HG03354 (cell line): ENCODE data around the gene DDHD1.
"Not testable (repeated sequence)": the region's sequence is repeated elsewhere in the genome, so short reads cannot be mapped to it uniquely, and the experiment has no call there.

Experiments
- ATAC-seq: cut with Tn5 transposase; IDR thresholded peaks from one replicate; pipeline ENCODE4 v1.9.1; 2021; ENCODE audit warnings: mild to moderate bottlenecking; ENCODE audit not compliant: unreplicated experiment, poor library complexity, severe bottlenecking

Gene DDHD1

DNA sequence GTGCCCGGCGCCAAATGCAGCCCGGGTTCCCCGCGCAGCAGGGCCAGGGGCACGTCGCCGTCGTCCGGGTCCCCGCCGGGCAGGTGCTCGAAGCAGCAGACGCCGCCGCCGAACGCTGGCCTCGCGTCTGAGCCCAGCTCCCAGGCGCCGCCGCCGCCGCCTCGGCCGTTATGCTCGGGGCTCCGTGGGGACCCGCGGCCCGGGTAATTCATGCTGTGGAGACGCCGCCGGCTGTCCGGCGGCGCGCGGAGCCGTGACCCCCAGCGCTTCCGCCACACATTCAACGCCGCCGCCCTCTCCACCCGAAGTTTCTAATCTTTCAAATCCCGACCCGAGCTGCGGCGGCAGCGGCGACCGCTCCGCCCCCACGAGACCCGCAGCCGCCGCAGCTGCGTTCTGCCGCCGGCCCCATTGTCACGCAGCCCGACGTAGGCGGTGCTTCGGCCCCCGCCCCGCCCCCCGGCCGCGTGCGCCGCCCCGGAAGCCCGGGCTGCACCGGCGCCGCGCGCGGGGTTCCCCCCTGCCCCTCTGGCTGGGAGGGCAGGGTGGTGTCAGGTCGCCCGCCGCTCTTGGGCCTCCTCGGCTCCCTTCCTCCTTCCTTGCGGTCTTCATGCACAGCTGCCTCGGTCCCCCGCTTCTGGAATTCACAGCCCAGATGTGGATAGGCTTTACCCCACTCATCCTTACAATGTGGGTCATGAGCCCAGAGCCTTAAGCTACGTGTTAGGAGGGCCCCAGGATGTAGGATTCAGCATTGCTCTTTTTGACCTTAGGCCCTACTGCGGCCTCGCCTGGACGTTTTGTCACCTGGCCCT lies at the start of gene DDHD1:
DDHD1 (minus strand) TSS at position 437 of the 815 bp plus-strand sequence; CDS start at position 212, 225 bp downstream.
- ATAC-seq: peak; percentile 76

DNA sequence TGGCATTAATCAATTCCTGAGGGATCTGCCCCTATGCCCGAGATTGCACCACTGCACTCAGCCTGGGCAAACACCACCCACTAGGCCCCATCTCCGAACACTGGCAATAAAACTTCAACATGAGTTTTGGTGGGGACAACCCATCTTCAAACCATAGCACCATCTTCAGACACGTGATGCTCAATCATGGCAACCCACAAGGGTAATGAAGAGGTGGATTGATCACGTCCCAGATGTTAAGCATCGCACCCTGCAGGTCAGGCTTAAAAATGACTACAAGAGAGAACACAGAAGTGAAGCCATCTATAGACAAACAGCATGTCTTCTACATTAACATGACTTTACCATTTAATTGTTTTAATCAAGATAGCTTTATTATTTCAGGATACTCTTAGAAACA lies 42.8 kb upstream of the DDHD1 start:
- ATAC-seq: no peak

DNA sequence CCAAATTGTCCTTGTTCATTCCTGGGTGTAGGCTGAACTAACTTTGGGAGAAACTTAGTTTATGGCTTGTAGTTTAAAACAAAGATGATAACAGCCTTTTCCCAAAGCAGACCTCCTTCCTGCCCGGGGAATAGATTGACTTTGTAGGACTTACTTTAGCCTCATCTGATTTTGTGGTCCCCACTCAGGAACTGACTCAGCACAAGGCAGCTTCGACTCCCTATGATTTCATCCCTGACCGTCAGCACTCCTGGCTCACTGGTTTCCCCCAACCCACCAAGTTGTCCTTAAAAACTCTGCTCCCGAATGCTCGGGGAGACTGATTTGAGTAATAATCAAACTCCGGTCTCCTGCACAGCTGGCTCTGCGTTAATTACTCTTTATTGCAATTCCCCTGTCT lies 40.1 kb upstream of the DDHD1 start:
- no peak for ATAC-seq

DNA sequence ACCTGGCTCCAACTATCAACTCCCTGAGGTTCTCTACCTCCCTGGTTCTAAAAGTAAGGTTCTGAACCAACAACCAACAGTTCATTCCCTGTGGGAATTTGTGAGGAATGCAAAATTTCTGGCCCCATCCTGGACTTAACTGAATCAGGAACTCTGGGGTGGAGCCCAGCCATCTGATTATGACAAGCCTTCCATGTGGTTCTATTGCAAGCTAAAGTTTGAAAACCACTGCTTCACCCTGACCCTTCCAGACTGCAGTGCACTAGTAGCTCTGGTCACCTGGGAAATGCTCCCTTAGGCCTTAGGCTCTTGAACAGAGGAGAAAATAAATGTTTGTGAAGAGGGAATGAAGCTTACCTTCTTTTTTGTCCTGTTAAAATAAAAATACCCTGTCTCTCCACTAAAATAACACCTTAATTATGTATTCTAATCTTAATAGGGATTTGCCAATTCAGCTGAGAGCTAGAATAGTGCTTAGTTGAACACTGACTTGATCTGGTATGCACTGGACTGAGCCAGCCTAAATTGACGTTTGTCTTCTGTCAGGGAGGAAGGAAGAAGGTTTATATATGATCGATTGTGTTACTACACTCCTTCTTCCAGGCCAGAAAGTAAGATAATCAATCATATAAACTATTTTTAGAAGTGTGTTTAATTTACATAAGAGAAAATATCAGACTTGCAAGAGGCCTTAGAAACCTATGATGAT lies 39.1 kb upstream of the DDHD1 start:
- ATAC-seq: no peak

DNA sequence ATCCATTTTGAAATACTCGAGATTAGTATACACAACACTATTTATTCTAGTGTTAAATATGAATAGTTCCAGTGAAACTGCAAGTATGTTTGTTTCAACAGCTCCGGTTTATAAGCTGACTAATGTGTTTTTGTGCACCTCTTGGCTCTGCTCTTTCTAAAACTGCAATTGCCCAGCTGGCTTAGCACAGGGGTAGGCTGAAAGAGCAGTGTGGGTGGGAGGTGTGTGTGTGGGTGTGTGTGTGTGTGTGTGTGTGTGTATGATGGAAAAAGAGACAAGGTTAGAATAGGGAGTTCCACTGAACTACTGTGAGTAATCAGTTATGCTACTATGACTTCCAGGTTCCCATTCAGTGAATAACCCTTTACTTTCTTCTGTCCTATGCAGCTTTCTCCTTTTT lies 37.8 kb upstream of the DDHD1 start:
- no peak for ATAC-seq

DNA sequence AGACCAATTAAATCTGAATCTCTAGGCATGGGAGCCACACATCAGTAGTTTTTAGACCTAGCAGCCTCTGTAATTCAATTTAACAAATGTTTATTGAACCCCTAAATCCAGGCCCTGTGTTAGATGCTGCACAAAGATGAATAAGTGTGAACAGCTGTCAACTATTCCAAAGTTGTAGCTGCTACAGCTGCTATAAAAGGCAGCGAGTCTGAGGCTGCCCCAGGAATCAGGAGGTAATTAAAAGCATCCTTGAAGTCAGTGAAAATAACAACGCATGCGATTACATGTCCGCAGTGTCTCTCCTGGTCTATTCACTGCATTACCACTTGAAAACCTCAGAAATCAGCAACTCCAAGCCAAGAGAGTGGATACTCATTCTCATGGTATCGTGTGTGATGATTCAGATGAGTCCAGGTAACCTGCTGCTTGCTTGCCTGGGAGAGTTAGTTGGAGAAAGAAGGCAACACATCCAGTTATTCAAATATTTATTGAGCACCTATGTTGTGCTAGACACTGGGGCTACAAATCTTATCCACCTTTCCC lies 34.9 kb upstream of the DDHD1 start:
- no peak for ATAC-seq

DNA sequence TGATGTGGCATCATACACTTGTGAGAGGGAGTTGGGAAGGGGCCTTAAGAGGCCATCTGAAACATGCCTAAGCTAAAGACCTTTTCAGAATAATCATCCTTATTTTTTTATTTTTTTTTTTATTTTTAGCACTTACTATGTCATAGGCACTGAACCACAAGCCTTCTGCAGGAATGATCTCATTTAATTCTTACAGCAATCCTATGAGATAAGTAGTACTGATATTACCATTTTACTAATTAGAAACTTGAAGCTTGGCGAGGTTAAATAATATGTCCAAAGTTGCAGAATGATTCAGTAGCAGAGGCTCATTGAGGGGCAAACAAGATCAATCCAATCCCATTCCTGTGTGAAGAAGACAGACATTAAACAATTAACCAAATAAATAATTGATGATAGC lies 33.4 kb upstream of the DDHD1 start:
- no peak for ATAC-seq

DNA sequence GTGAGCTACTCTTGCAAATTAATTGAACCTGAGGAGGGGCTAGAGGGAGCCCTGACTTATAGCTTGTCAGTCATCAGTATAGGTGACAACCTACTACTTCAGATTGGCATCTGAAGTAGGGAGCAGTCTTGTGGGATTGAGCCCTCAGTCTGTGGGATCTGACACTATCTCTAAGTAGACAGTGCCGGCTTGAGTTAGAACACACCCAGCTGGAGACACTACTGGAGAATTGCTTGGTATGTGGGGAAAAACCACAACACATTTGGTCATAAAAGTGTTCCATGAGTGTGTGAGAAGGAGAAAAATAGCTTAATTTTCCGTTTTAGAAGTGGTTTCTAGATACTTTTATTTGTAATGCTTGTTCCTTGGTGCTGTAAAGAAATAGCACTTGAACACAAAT lies 30.5 kb upstream of the DDHD1 start:
- no peak for ATAC-seq

DNA sequence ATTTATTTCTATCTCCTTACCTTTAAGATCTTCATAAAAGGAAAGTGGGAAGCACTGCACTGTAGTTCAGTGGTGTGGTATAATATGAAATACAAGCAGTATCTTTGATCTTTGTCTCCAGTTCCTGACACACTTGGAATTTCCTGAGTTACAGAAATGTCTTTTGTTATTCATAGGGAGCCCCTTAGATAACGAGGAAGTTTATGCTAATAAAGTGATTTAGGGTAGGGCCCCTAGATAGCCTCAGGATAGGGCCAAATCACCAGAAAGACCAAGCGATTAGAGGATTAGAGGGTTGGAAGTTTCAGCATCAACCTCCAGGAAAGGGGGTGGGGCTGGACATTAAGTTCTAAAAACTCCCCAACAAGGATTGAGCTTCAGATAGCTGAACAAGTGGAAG lies 29.9 kb upstream of the DDHD1 start:
- no peak for ATAC-seq

DNA sequence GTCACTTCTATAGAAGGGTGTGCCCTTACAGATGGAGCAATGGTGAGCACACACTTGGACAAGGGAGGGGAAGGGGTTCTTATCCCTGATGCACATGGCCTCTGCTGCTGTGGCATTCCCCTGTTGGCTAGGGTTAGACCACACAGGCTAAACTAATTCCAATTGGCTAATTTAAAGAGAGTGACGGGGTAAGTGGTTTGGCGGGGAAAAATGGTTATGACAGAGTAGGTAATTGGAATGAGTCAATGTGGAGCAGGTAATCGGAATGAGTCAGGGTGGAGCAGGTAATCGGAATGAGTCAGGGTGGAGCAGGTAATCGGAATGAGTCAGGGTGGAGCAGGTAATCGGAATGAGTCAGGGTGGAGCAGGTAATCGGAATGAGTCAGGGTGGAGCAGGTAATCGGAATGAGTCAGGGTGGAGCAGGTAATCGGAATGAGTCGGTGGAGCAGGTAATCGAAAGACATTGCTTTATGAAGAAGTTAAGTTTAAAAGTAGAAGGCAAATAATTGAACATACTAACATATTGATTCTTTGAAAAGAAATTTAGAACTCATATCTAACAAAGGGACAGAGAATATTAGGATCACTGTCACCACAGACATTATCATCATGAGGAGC lies 28.4 kb upstream of the DDHD1 start:
- ATAC-seq: not testable (repeated sequence)

DNA sequence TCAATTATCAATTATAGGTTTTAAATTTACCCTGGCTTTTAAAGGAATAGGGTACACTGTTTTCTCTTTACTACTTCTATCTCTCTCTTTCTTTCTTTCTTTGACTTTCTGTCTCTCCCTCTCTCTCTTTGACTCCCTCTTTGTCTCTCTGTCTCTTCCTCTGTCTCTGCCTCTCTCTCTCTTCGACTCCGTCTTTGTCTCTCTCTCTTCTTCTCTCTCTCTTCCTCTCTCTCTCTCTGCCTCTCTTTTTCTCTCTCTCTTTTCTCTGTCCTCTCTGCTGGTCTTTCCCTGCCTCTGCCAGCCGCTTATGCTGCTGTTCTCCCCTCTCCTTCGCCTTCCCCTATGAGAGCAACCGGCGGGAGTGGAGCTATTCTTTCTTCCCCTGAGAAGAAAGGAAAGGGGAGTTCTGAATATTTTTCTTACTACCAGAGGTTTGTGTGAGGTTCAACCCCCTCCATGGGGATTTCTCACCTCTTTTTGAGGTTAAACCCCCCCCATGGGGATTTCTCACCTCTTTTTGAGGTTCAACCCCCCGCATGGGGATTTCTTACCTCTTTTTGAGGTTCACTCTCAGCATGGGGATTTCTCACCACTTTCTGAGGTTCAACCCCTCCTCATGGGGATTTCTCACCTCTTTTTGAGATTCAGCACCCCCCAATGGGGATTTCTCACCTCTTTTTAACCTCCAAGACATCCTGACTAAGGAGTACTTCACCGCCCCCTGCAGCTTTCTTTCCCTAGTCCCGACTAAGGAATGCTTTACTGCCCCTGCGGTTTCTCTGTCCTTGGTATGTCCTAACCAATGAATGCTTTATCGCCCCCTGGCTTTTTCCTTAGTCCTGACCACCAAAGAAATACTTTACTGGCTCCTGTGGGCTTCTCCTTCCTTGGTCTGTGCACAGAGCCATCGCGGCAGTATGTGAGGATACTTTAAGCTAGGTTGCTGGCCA lies 27.4 kb upstream of the DDHD1 start:
- no peak for ATAC-seq

DNA sequence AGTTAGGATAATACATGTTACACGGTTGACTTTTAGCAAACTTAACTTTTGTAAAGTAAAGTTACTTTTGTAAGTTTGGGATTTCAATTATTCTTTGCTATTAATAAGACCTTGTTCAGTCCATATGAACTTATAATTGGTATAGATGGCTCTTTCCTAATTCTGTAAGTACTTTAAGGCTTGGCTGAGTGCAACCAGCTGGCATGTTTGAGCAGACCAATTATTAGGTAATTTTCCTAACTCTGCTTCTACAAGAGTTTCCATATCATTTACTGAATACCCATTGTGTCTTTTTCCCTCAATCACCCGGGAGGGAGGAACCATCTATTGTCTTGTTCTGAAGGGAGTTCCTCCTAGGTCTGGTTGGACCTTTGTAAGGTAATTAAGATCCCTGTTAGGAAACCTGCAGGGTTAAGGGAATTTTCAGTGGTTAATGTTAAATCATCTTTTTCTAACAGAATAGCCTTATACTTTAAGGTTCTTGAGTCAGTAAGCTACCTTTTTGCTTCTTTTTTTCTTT lies 26.4 kb upstream of the DDHD1 start:
- not testable (repeated sequence) for ATAC-seq

DNA sequence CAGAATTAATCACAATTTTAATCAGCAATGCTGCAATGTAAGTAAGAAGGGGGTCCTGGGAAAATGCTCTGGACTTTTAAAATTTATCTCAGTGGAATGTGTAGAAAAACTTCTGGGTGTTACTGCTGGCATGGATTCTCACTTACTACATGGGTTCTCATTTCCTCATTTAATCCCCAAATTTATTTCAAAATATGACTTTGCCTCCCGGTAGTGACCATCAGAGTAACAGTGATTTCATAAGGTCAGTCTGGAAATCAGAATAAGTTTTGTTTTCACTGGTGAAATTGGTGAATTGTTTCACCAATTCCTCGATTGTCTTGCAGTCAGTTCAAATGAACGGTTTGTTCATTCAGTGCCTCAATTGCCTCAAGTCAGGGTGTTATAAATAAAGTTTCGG lies 22.3 kb upstream of the DDHD1 start:
- ATAC-seq: no peak

DNA sequence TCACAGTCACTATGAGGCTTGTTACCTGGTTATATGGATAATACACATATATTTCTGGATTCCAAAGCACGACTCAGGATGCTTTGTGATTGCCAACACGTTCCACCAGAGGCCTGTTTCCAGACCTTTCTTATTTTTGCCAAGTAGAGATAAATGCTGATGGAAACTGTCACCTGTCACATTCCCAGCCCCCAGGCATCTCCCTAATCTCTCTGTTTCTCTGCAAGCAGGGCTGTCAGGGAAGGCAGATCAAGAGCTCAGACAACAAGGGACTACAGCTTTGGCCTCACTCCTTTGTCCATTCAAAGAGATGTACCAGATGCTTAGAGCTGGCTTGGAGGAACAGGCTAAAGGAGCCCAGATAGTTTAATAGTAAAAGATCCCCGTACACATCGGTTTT lies 21.8 kb upstream of the DDHD1 start:
- no peak for ATAC-seq

DNA sequence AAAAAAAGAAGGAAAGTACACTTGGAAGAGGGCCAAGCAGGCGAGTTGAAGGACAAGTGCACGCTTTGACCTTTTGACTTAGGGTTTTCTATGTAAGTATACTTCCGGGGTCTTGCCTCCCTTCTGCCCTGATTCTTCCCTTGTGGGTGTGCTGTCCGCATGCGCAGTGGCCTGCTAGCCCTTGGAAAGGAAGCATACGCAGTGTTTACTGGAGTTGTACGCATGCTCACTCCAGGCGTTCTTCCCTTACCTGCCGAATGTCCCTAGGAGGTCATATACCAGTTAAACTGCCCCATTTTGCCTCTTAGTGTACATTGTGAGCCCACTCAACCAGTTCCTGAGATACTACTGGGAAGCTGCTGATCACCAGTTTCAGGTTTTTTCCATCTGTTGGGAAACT lies 15.7 kb upstream of the DDHD1 start:
- no peak for ATAC-seq

DNA sequence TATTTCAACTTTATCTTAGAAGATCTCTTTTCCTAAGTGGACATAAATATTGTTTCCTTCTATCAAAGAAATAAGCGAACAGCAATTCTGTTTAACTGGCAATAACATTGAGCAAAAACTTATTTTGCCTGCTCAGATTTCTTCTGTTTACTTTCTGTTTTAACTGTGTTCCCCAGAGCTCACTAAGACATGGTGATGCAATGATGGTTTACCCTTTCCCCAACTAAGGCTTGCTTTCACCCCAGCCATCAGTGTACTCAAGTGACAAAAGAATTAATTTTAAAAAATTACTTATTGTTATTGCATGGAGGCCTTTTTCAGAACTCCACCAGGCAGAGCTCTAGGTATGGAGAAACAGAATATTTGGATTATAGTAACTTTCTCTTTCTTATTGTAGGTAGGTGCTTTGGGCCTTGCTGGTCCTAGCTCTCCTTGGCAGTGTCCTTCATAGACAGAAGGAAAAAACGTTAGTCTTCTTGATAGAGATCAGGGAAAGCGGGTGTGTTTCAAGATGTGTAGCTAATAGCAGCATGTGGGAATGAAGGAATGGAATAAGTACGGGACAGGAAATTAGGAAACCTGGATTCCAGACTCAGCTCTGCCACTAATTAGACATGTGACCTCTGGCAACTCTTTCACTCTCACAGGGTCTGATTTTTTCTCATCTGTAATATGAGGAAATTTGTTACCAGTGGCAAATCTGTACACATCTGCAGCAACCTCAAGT lies 14.6 kb upstream of the DDHD1 start:
- no peak for ATAC-seq

DNA sequence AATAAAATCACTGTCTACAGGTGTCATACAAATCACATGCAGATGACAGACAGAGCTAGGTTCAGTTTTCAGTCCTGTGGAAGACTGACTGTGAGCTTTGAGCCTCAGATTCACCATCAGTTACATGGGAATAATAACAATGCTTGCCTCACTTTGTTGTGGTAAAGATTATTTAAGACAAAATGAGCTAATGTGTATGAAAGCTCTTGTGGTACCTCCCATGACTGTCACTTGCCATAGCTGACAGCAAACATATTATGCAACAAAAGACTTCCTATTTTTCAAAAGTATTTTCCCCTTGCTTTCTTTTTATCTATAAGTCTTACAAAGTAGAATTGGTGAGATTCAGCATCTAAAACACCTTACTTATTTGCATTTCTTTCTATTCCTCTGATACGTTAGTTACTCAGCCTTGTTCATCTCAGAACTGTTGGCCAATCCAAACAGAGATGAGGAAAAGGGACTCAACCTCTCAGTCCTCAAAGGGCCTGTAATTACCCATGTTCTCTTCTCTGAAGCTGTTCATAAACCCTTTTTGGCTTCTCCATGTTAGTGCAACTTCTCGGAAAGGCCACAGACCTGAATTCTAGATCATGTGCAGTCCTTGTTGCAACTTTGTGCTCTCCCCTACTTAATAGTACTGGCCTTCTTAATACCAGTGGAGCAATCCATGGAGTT lies 8.8 kb upstream of the DDHD1 start:
- ATAC-seq: no peak

DNA sequence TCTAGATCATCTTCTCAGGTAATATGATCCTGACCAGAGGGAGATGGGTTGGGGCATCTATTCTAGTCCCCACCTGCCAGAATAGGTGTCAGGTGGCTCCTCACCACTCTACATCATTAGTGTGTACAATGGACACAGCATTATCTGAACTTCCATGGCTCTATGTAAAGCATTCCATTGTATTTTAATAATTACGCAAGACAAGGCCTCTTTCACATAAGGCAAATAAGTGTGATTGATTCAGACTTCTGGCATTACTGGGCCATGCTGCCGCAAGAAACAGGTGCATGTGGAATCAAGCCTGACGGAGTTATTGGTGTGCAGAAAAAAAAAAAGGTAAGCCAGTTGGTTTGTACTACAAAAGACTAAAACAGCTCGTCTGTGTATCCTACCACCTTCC lies 3.1 kb upstream of the DDHD1 start:
- ATAC-seq: no peak
